ENCODE data around the gene KBTBD4. TPM values are rescaled to one million over a fixed set of nuclear protein-coding genes. Genes with fewer than 3 reads are reported as not detected.
A peak's percentile ranks its signal among the peaks of the same experiment; 100 is the strongest.

Gene KBTBD4
- total RNA-seq, 1 donor from 2014 or later: 12.1 TPM

GRCh38 chr11:47592251-47592650, 13.5 kb upstream of the KBTBD4 start:
- Mint-ChIP-seq H3K36me3 (ENCODE audit: low read depth, unreplicated experiment) (peaks cover 13% of the 10 kb centered on the region), H3K27me3 (ENCODE audit: unreplicated experiment) (peaks cover 20% of the 10 kb centered on the region), H3K27ac (ENCODE audit: unreplicated experiment) (peak overlapping the region; percentile 95), H3K4me3 (ENCODE audit: unreplicated experiment) (no peak overlapping the region), H3K9me3 (ENCODE audit: unreplicated experiment) (no peaks in the 10 kb centered on the region), H3K4me1 (ENCODE audit: unreplicated experiment) (peaks cover 34% of the 10 kb centered on the region)
- DNase-seq (ENCODE audit: low spot score): no peak
- TF ChIP-seq, protein P1, sequence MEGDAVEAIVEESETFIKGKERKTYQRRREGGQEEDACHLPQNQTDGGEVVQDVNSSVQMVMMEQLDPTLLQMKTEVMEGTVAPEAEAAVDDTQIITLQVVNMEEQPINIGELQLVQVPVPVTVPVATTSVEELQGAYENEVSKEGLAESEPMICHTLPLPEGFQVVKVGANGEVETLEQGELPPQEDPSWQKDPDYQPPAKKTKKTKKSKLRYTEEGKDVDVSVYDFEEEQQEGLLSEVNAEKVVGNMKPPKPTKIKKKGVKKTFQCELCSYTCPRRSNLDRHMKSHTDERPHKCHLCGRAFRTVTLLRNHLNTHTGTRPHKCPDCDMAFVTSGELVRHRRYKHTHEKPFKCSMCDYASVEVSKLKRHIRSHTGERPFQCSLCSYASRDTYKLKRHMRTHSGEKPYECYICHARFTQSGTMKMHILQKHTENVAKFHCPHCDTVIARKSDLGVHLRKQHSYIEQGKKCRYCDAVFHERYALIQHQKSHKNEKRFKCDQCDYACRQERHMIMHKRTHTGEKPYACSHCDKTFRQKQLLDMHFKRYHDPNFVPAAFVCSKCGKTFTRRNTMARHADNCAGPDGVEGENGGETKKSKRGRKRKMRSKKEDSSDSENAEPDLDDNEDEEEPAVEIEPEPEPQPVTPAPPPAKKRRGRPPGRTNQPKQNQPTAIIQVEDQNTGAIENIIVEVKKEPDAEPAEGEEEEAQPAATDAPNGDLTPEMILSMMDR (IDR thresholded peaks at IDR 0.05; ENCODE audit: unreplicated experiment): no peak

DNA sequence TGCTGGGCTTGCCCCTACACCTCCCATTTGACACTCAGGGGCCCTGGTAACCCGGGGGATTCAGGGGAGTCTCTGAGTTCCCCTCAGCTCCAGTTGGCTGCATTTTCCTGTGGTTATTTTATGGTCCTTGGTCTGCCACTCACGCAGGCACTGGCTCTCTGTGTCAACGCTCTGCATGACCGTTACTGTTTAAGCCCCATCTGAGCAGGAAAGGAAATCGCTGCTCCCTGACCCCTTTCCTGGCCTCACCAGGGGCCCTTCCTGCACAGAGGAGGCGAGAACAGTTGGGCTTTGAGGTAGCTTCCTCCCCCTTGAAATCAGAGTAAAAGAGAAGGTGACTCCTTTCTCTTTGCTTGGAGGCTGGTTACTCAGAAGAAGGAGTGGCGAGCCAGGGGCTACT, 13.0 kb upstream of the KBTBD4 start:
- peaks cover 35% of the 10 kb centered on the region for H3K4me1 Mint-ChIP-seq (ENCODE audit: unreplicated experiment)
- peak overlapping the region; percentile 95 for H3K27ac Mint-ChIP-seq (ENCODE audit: unreplicated experiment)
- TF ChIP-seq, protein P1 (IDR thresholded peaks at IDR 0.05; ENCODE audit: unreplicated experiment): no peak
- H3K27me3 Mint-ChIP-seq (ENCODE audit: unreplicated experiment): peaks cover 20% of the 10 kb centered on the region
- peaks cover 13% of the 10 kb centered on the region for H3K36me3 Mint-ChIP-seq (ENCODE audit: low read depth, unreplicated experiment)
- DNase-seq (ENCODE audit: low spot score): peak; percentile 62
- no peak overlapping the region for H3K4me3 Mint-ChIP-seq (ENCODE audit: unreplicated experiment)
- H3K9me3 Mint-ChIP-seq (ENCODE audit: unreplicated experiment): no peaks in the 10 kb centered on the region

GRCh38 chr11:47589977-47590861, 11.4 kb upstream of the KBTBD4 start:
- no peak for DNase-seq (ENCODE audit: low spot score)
- Mint-ChIP-seq H3K4me3 (ENCODE audit: unreplicated experiment) (no peak overlapping the region), H3K36me3 (ENCODE audit: low read depth, unreplicated experiment) (peaks cover 13% of the 10 kb centered on the region), H3K27me3 (ENCODE audit: unreplicated experiment) (peaks cover 18% of the 10 kb centered on the region), H3K27ac (ENCODE audit: unreplicated experiment) (no peak overlapping the region), H3K4me1 (ENCODE audit: unreplicated experiment) (peaks cover 39% of the 10 kb centered on the region), H3K9me3 (ENCODE audit: unreplicated experiment) (no peaks in the 10 kb centered on the region)
- TF ChIP-seq, protein P1 (IDR thresholded peaks at IDR 0.05; ENCODE audit: unreplicated experiment): no peak

DNA sequence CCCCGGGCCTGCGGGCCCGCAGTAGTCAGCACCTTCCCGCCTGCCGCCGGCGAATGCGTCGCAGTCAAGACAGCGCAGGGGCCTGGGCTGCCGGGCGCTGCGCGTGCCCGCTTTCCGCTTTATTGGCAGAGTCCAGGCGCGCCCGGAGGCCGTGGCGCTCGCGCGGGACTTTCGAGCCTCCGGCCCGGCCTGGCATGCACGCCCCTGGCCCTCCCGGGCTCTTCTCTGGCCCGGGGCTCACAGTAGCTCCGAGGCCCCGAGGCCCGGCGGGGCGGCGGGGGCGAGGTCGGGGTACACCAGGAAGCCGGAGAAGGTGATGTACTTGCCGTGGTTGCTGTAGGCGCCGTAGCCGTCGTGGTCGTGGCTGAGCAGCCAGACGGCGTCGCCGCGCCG, 10.8 kb upstream of the KBTBD4 start:
- DNase-seq (ENCODE audit: low spot score): no peak
- peaks cover 13% of the 10 kb centered on the region for H3K36me3 Mint-ChIP-seq (ENCODE audit: low read depth, unreplicated experiment)
- no peak overlapping the region for H3K27ac Mint-ChIP-seq (ENCODE audit: unreplicated experiment)
- H3K27me3 Mint-ChIP-seq (ENCODE audit: unreplicated experiment): peaks cover 15% of the 10 kb centered on the region
- H3K9me3 Mint-ChIP-seq (ENCODE audit: unreplicated experiment): no peaks in the 10 kb centered on the region
- no peak overlapping the region for H3K4me3 Mint-ChIP-seq (ENCODE audit: unreplicated experiment)
- H3K4me1 Mint-ChIP-seq (ENCODE audit: unreplicated experiment): peaks cover 36% of the 10 kb centered on the region
- TF ChIP-seq, protein P1 (IDR thresholded peaks at IDR 0.05; ENCODE audit: unreplicated experiment): no peak

GRCh38 chr11:47589118-47589517, 10.3 kb upstream of the KBTBD4 start:
- no peaks in the 10 kb centered on the region for H3K9me3 Mint-ChIP-seq (ENCODE audit: unreplicated experiment)
- DNase-seq (ENCODE audit: low spot score): no peak
- peak overlapping the region; percentile 52 for H3K27ac Mint-ChIP-seq (ENCODE audit: unreplicated experiment)
- peaks cover 37% of the 10 kb centered on the region for H3K4me1 Mint-ChIP-seq (ENCODE audit: unreplicated experiment)
- no peak overlapping the region for H3K4me3 Mint-ChIP-seq (ENCODE audit: unreplicated experiment)
- H3K36me3 Mint-ChIP-seq (ENCODE audit: low read depth, unreplicated experiment): peaks cover 18% of the 10 kb centered on the region
- TF ChIP-seq, protein P1 (IDR thresholded peaks at IDR 0.05; ENCODE audit: unreplicated experiment): no peak
- H3K27me3 Mint-ChIP-seq (ENCODE audit: unreplicated experiment): peaks cover 18% of the 10 kb centered on the region

Measured in endothelial cell (in vitro differentiated cells).